Measurements from ENCODE around the gene BATF.

Gene BATF

GRCh38 chr14:75514673-75515628 lies 7.3 kb upstream of the BATF start:
- peak overlapping the region; percentile 92 for H3K27ac Mint-ChIP-seq
- DNase-seq (ENCODE audit: low spot score): no peak
- peak overlapping the region; percentile 84 for H3K4me3 Mint-ChIP-seq
- peaks cover 41% of the 10 kb centered on the region for H3K4me1 Mint-ChIP-seq (ENCODE audit: low read depth)
- H3K36me3 Mint-ChIP-seq (ENCODE audit: low read depth): peaks cover 12% of the 10 kb centered on the region
- peaks cover 20% of the 10 kb centered on the region for H3K9me3 Mint-ChIP-seq
- no peaks in the 10 kb centered on the region for H3K27me3 Mint-ChIP-seq (ENCODE audit: low read depth)

GRCh38 chr14:75515629-75515996 lies 6.7 kb upstream of the BATF start:
- peak overlapping the region; percentile 92 for H3K27ac Mint-ChIP-seq
- H3K36me3 Mint-ChIP-seq (ENCODE audit: low read depth): peaks cover 11% of the 10 kb centered on the region
- H3K4me3 Mint-ChIP-seq: peak overlapping the region; percentile 84
- peaks cover 46% of the 10 kb centered on the region for H3K4me1 Mint-ChIP-seq (ENCODE audit: low read depth)
- DNase-seq (ENCODE audit: low spot score): no peak
- H3K9me3 Mint-ChIP-seq: peaks cover 13% of the 10 kb centered on the region
- H3K27me3 Mint-ChIP-seq (ENCODE audit: low read depth): no peaks in the 10 kb centered on the region

GRCh38 chr14:75518625-75519024 lies 3.6 kb upstream of the BATF start:
- Mint-ChIP-seq H3K9me3 (no peaks in the 10 kb centered on the region), H3K4me3 (no peak overlapping the region), H3K27me3 (ENCODE audit: low read depth) (no peaks in the 10 kb centered on the region), H3K4me1 (ENCODE audit: low read depth) (peaks cover 59% of the 10 kb centered on the region), H3K27ac (no peak overlapping the region), H3K36me3 (ENCODE audit: low read depth) (peaks cover 9% of the 10 kb centered on the region)
- no peak for DNase-seq (ENCODE audit: low spot score)

- Mint-ChIP-seq H3K4me3 (no peak overlapping the region), H3K4me1 (ENCODE audit: low read depth) (peaks cover 60% of the 10 kb centered on the region), H3K9me3 (no peaks in the 10 kb centered on the region), H3K27me3 (ENCODE audit: low read depth) (no peaks in the 10 kb centered on the region), H3K27ac (no peak overlapping the region), H3K36me3 (ENCODE audit: low read depth) (peaks cover 16% of the 10 kb centered on the region)
- DNase-seq (ENCODE audit: low spot score): no peak
These were observed 2.9 kb upstream of the BATF start for GRCh38 chr14:75519394-75519793.

GRCh38 chr14:75519826-75520728 lies 2.2 kb upstream of the BATF start:
- DNase-seq (ENCODE audit: low spot score): no peak
- Mint-ChIP-seq H3K36me3 (ENCODE audit: low read depth) (peaks cover 23% of the 10 kb centered on the region), H3K27ac (peak overlapping the region; percentile 96), H3K4me1 (ENCODE audit: low read depth) (peaks cover 61% of the 10 kb centered on the region), H3K4me3 (no peak overlapping the region), H3K27me3 (ENCODE audit: low read depth) (no peaks in the 10 kb centered on the region), H3K9me3 (no peaks in the 10 kb centered on the region)

GRCh38 chr14:75520852-75521251 lies 1.4 kb upstream of the BATF start:
- DNase-seq (ENCODE audit: low spot score): no peak
- peaks cover 61% of the 10 kb centered on the region for H3K4me1 Mint-ChIP-seq (ENCODE audit: low read depth)
- H3K27me3 Mint-ChIP-seq (ENCODE audit: low read depth): no peaks in the 10 kb centered on the region
- no peaks in the 10 kb centered on the region for H3K9me3 Mint-ChIP-seq
- H3K4me3 Mint-ChIP-seq: peak overlapping the region; percentile 100
- peaks cover 28% of the 10 kb centered on the region for H3K36me3 Mint-ChIP-seq (ENCODE audit: low read depth)
- H3K27ac Mint-ChIP-seq: peak overlapping the region; percentile 96

GRCh38 chr14:75521415-75522199 lies 662 bp upstream of the BATF start:
- DNase-seq (ENCODE audit: low spot score): no peak
- peaks cover 63% of the 10 kb centered on the region for H3K4me1 Mint-ChIP-seq (ENCODE audit: low read depth)
- no peaks in the 10 kb centered on the region for H3K27me3 Mint-ChIP-seq (ENCODE audit: low read depth)
- peaks cover 35% of the 10 kb centered on the region for H3K36me3 Mint-ChIP-seq (ENCODE audit: low read depth)
- H3K4me3 Mint-ChIP-seq: peak overlapping the region; percentile 100
- H3K9me3 Mint-ChIP-seq: no peaks in the 10 kb centered on the region
- H3K27ac Mint-ChIP-seq: peak overlapping the region; percentile 96

GRCh38 chr14:75522983-75523318 lies 682 bp downstream of the BATF start:
- peaks cover 46% of the 10 kb centered on the region for H3K36me3 Mint-ChIP-seq (ENCODE audit: low read depth)
- peak overlapping the region; percentile 96 for H3K27ac Mint-ChIP-seq
- H3K4me1 Mint-ChIP-seq (ENCODE audit: low read depth): peaks cover 67% of the 10 kb centered on the region
- no peaks in the 10 kb centered on the region for H3K27me3 Mint-ChIP-seq (ENCODE audit: low read depth)
- no peaks in the 10 kb centered on the region for H3K9me3 Mint-ChIP-seq
- peak overlapping the region; percentile 100 for H3K4me3 Mint-ChIP-seq
- DNase-seq (ENCODE audit: low spot score): no peak

GRCh38 chr14:75523771-75524171 lies 1.5 kb downstream of the BATF start:
- H3K36me3 Mint-ChIP-seq (ENCODE audit: low read depth): peaks cover 54% of the 10 kb centered on the region
- no peaks in the 10 kb centered on the region for H3K27me3 Mint-ChIP-seq (ENCODE audit: low read depth)
- H3K9me3 Mint-ChIP-seq: no peaks in the 10 kb centered on the region
- no peak for DNase-seq (ENCODE audit: low spot score)
- peaks cover 72% of the 10 kb centered on the region for H3K4me1 Mint-ChIP-seq (ENCODE audit: low read depth)
- peak overlapping the region; percentile 100 for H3K4me3 Mint-ChIP-seq
- H3K27ac Mint-ChIP-seq: peak overlapping the region; percentile 96

GRCh38 chr14:75525969-75526368 lies 3.7 kb downstream of the BATF start:
- peak overlapping the region; percentile 100 for H3K4me3 Mint-ChIP-seq
- peaks cover 67% of the 10 kb centered on the region for H3K4me1 Mint-ChIP-seq (ENCODE audit: low read depth)

GRCh38 chr14:75527449-75528163 lies 5.3 kb downstream of the BATF start:
- H3K4me1 Mint-ChIP-seq (ENCODE audit: low read depth): peaks cover 70% of the 10 kb centered on the region
- H3K27me3 Mint-ChIP-seq (ENCODE audit: low read depth): no peaks in the 10 kb centered on the region
- H3K36me3 Mint-ChIP-seq (ENCODE audit: low read depth): peaks cover 78% of the 10 kb centered on the region
- H3K9me3 Mint-ChIP-seq: no peaks in the 10 kb centered on the region
- no peak for DNase-seq (ENCODE audit: low spot score)
- H3K4me3 Mint-ChIP-seq: peak overlapping the region; percentile 45
- H3K27ac Mint-ChIP-seq: peak overlapping the region; percentile 11

More at GRCh38 chr14:75525969-75526368, 3.7 kb downstream of the BATF start:
- peak overlapping the region; percentile 36 for H3K27ac Mint-ChIP-seq
- H3K27me3 Mint-ChIP-seq (ENCODE audit: low read depth): no peaks in the 10 kb centered on the region
- H3K9me3 Mint-ChIP-seq: no peaks in the 10 kb centered on the region
- no peak for DNase-seq (ENCODE audit: low spot score)
- H3K36me3 Mint-ChIP-seq (ENCODE audit: low read depth): peaks cover 65% of the 10 kb centered on the region

GRCh38 chr14:75531256-75531655 lies 9.0 kb downstream of the BATF start:
- Mint-ChIP-seq H3K4me1 (ENCODE audit: low read depth) (peaks cover 62% of the 10 kb centered on the region), H3K4me3 (peak overlapping the region; percentile 0), H3K27ac (peak overlapping the region; percentile 27)

More at GRCh38 chr14:75531256-75531655, 9.0 kb downstream of the BATF start:
- no peaks in the 10 kb centered on the region for H3K9me3 Mint-ChIP-seq
- no peak for DNase-seq (ENCODE audit: low spot score)
- no peaks in the 10 kb centered on the region for H3K27me3 Mint-ChIP-seq (ENCODE audit: low read depth)
- peaks cover 70% of the 10 kb centered on the region for H3K36me3 Mint-ChIP-seq (ENCODE audit: low read depth)
